Amniotic stem cell (primary cell): Measurements from ENCODE around the gene SH2B3.

Experiments used
- DNase-seq: peaks from one replicate; lab custom pipeline; 2025; lab: John Stamatoyannopoulos, UW

SH2B3 gene

DNA sequence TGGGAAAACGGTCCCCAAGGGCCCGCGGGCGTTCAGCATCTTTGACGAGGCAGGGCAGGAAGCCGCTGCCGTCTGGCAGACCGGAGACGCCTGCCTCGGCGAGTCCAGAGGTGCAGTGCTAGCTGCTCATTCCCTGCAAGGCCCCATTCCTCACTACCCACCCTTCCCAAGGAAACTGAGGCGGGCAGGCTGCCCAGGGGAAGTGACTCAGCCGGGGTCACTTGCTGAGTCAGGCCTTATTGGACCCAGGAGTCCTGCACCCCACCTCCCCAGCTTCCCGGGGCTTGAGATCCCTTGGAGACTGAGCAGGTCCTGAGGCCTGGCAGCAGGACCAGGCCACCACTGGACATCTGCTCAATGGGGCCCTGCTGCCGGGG, 3.7 kb downstream of the SH2B3 start:
- DNase-seq: no peak

GRCh38 chr12:111409780-111410430, 4.2 kb downstream of the SH2B3 start:
- no peak for DNase-seq

DNA sequence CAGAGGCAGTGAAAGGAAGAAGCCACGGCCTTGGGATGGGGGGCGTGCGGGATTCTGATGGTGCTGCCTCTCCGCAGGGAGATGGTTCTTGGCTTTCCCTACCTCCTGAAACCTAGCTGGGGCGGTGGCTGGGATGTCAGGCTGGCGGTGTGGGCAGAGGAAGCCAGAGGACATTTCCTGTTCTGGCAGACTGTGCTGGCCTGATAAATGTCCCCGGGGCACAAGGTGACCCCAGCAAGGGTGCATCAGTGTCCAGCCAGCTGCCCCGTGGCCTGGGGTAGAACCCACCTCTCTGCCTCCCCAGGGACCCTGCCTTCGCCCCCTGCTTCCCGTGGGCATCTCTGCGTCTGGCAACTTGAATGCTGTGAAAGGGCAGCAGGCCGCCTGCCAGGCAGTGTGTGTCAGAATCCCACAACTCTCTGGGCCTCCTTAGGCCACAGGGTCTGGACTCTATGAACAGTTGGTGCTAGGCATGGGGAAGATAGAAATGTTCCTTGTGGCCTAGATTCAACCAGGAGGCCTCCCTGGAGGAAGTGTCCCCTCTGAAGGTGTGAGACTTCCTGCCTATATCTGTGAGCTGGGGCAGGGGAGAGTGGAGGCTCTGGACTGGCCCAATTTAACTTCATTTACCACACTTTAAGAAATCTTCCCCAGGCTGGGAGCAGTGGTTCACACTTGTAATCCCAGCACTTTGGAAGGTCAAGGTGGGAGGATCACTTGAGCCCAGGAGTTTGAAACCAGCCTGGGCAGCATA, 4.9 kb downstream of the SH2B3 start:
- no peak for DNase-seq

- no peak for DNase-seq
These were observed 5.6 kb downstream of the SH2B3 start for GRCh38 chr12:111411185-111411764.

- DNase-seq: no peak
These were observed 6.5 kb downstream of the SH2B3 start for GRCh38 chr12:111412007-111412829.

- no peak for DNase-seq
These were observed 7.2 kb downstream of the SH2B3 start for GRCh38 chr12:111412830-111413441.

DNA sequence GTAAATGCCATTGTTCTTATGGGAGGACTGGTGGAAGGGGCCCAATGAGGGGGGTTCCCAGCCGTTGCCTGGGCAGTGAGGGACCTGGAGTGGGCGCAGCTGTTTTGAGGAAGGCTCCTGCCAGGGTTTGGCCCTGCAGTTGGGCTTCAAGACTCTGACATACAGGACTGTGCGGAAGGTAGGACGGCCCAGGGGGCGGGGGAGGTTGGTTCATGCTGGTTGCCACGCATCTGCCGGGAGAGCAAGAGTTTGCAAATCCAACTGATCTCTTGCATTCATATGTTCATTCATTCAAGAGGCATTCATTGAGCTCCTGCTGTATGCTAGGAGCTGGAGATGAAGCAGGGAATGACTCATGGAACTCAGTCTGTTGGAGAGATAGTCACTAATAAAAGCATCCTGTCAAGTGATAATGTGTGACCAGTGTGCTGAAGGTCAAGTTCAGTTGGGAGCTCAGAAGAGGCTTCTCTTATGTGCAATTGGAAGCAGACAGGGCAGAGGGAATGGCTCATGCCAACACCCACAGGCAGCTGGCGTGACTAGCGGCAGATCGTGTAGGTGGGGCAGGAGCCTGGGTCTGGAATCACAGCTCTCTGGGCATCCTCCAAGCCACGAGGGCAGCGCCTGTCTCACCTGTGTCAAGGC, 7.8 kb downstream of the SH2B3 start:
- no peak for DNase-seq

DNA sequence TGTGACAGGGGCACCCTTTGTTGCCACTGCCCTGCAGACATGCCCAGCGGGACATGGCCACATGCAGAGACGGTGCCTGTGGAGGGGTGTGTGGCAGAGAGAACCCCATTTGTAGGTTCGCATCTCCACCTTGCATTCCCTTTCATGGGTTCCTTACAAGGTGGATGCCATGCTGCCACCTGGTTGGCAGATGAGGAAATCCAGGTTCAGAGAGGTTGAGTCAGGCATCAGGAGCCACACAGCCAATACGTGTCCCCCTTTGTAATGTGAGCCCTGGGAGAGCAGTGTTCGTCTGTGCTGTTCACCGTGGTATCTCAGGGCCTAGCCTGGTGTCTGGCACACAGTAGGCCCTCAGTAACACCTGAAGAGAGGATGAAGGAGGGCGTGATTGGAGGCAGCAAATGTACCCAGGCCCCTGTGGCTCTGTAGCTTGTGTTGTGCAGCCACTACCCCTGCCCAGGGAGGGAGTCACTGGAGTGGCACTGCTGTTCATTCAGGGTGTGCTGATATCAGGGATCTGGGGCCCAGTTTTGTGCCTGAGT, 9.1 kb downstream of the SH2B3 start:
- no peak for DNase-seq

DNA sequence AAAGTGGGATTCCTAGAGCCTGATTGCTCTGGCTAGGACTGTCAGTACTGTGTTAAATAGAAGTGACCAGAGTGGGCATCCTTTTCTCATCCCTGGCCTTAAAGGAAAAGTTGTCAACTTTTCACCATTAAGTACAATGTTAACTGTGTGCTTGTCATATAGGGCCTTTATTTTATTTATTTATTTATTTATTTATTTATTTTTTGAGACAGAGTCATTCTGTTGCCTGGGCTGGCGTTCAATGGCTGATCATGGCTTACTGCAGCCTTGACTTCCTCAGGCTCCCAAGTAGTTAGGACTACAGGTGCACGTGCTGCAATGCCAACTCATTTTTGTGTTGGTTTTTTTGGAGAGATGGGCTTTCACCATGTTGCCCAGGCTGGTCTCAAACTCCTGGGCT, 11.6 kb downstream of the SH2B3 start:
- DNase-seq: no peak

GRCh38 chr12:111417784-111418593, 12.3 kb downstream of the SH2B3 start:
- no peak for DNase-seq

DNA sequence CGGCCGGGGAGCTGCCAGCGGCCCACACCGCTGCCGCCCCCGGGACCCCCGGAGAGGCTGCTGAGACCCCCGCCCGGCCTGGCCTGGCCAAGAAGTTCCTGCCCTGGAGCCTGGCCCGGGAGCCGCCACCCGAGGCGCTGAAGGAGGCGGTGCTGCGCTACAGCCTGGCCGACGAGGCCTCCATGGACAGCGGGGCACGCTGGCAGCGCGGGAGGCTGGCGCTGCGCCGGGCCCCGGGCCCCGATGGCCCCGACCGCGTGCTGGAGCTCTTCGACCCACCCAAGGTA, 12.8 kb downstream of the SH2B3 start:
- no peak for DNase-seq

DNA sequence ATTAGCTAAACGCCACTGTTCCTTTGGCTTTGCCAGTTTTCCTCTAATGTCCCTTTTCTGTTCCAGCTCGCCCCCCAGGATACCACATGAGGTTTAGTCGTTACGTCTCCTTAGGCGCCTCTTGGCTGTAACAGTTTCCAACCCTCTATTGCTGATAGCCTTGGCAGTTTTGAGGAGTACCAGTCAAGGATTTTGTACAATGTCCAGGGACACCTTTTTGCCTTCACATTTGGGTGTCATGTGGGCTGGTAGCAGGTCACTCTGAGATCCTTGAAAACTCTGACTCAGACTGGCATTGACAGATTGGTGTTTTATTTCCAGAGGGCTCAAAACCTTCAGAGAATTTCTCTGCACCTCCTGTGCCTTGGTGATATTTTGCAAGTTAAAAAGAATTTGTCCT, 14.1 kb downstream of the SH2B3 start:
- no peak for DNase-seq

DNA sequence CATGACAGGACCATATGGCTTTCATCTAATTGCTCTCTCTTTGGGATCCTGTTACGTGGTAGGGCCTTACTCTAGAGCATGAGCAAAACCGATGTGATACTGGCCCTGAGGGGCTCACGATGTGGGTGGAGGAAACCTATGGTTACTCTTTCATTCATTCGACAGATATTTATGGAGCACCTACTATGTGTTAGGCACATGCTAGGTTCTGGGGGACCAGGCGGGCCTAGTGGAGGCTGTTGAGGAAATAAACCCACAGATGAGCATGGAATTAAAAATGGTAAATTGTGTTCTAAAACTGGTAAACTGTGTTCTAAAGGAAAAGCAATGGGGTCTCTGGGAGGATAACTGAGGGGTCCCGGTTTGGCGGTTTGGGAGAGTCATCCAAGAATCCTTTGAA, 14.8 kb downstream of the SH2B3 start:
- no peak for DNase-seq

DNA sequence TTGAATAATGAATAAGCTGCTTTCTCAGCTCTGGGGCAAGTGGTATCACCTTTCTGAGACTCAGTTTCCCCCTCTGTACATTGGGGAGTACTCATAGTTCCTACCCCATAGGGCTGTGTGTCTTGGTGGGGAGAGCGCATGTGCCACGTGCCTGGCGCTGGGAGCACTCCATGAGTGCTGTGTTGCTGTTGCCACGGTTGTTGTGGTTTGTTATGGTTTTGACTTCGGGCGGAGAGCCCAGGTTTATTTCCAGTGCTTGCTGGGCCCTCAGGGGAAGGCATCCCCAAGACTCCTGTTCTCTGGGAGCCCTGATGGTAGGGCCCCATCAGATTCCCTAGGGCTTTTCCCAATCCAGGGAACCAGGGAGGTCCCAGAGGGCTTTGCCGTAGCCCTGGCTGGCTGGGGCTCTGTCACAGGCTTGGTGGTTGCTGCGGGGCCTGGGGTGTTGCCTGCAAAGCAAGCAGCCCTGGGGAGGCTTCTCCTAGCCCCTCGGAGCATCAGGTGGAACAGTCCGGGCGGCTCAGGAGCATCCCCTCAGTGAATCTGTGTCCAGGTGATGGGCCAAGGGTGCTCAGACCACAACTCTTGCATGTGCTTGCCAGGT, 18.6 kb downstream of the SH2B3 start:
- no peak for DNase-seq

DNA sequence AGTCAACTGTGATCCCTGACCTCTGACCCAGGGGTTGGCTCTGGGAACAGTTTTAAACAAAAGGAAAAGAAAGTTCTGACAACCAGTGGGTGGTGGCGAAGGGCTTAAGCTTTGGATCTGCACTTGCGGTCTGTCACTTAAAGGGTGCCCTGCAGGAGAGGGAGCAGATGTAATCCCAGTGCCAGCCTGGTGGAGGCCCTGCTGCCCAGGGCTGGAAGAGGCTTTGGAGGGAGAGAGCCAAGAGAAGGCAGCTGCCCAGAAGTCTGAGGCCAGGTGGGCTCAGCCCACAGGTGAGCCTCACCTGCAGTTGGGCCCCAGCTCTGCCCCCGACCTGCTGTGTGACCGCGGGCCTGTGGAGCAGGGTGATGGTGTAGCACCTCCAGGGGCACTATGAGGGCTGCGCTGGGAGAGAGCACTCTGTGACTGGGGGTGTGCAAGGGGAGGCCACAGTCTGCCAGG, 19.1 kb downstream of the SH2B3 start:
- no peak for DNase-seq

DNA sequence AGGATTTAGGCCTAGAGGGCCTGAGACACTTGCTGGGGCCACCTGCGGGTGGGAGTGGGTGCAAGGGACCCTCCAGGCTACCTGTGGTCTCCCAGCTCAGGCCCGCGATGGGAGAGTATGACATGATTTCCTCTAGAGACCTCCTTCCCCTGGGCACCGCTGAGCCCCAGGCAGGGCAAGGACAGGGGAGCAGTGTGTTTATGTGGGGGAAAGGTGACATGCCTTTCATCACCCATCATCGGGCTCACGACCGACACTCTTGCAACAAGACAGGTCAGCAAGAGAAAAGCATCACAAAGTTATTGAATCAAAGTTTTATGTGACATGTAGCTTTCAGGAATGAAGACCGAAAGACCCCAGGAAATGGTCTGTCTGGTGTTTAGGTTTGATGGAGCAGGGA, 19.9 kb downstream of the SH2B3 start:
- DNase-seq: no peak

DNA sequence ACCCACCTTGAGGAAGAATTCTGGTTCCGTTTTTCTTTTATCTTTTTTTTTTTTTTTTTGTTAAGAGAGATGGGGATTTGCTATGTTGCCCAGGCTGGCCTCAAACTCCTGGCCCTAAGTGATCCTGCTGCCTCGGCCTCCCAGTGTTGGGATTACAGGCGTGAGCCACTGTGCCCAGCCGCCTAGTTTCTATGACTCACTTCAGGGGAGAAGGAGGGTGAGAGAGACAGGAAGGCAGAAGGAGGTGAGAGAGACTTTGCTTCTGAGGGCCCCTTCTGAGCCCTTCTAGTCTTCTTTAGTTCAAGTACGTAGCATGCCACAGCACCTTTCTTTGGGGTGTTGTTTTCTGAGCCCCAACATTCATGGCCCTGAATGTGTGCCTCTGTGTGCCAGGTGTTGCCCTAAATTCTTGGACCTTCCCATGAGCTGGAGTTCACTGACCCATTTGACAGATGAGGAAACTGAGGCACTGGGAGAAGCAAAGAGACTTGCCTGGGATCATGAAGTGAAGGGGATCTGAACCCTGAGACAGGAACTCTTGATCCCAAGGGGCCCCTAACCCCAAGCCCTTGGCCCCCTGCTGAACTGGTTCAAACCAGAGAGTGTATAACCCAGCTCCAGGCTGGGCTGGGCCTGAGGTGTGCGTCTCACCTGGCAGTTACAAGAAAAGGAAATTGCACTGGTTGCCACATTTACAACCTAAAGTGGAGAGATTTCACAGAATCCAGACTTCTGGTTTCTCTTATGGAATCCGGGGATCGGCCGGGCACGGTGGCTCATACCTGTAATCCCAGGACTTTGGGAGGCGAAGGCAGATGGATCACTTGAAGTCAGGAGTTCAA, 20.8 kb downstream of the SH2B3 start:
- DNase-seq: no peak

- no peak for DNase-seq
These were observed 21.8 kb downstream of the SH2B3 start for GRCh38 chr12:111427417-111428074.
